HCT116 (cell line): ENCODE measurements around the gene ACRV1. TPM values are rescaled to one million over a fixed set of nuclear protein-coding genes. Genes with fewer than 3 reads are reported as not detected.

Experiments used
- ATAC-seq: fragments of 200-7000 bp; cut with Tn5 transposase; 2 replicates; pipeline ENCODE4 v1.9.1; 2020; ENCODE audit warnings: mild to moderate bottlenecking, moderate library complexity
- BruUV-seq: library from RNA; stranded (reverse); fragments of 400-500 nt; replicated peaks from 2 replicates; lab custom pipeline; 2021; lab: Mats Ljungman, UMichigan
- CTCF ChIA-PET: fragments of 300-600 bp; sonication (Branson Sonifier 250); formaldehyde crosslinking; loops from one replicate; lab custom pipeline; 2021; ENCODE audit warnings: antibody characterized with exemption; lab: Charles Lee
- POLR2A ChIA-PET: fragments of 300-600, 350-600 bp; sonication (Branson Sonifier 250); formaldehyde crosslinking; loops from one replicate; lab custom pipeline; 2021; ENCODE audit warnings: antibody characterized with exemption; lab: Charles Lee
- RAD21 ChIA-PET, 2 experiments: fragments of 300-600 bp; sonication (Branson Sonifier 250); formaldehyde crosslinking; loops; one replicate each; lab custom pipeline; 2023; ENCODE audit warnings: low total read pairs in 2 of 2; ENCODE audit not compliant: uncharacterized antibody in 2 of 2, unreplicated experiment in 2 of 2, low non-redundant PET in 1 of 2; lab: Charles Lee
- DNase-seq: peaks from one replicate; pipeline ENCODE4 v3.0.0-alpha.2; 2010; ENCODE audit warnings: low read depth, low spot score
- H2AFZ ChIP-seq: fragments of 200-600 bp; shearing (Covaris generic), sonication (generic); 2 replicates; pipeline ENCODE4 v1.6.1; 2017; ENCODE audit warnings: low read depth, mixed run types, mixed read lengths, antibody characterized with exemption, low read length; ENCODE audit not compliant: poor library complexity, severe bottlenecking
- H3K27ac ChIP-seq: 2 replicates; pipeline ENCODE4 v1.5.1; 2012; ENCODE audit warnings: low read depth, low read length
- H3K27me3 ChIP-seq: fragments of 200-600 bp; sonication (generic); 2 replicates; pipeline ENCODE4 v1.6.1; 2016; ENCODE audit warnings: mixed run types, low read length, mixed read lengths; ENCODE audit not compliant: insufficient read depth
- H3K36me3 ChIP-seq, 2 experiments: fragments of 200-500 bp in 1 of 2; fragments of 200-600 bp in 1 of 2; sonication (Bioruptor generic) in 1 of 2; sonication (generic) in 1 of 2; 2 replicates each; pipeline versions ENCODE4 v1.5.1 to v1.6.1; 2014 to 2016; ENCODE audit warnings: low read length in 2 of 2, inconsistent platforms in 1 of 2, mixed read lengths in 1 of 2, mixed run types in 1 of 2; ENCODE audit not compliant: insufficient read depth in 2 of 2, control insufficient read depth in 1 of 2
- H3K4me1 ChIP-seq, 2 experiments: fragments of 200-600 bp in 1 of 2; sonication (generic) in 1 of 2; 2 replicates each; pipeline versions ENCODE4 v1.5.1 to v1.6.1; 2012 to 2017; ENCODE audit warnings: low read length in 2 of 2, inconsistent platforms in 1 of 2, mild to moderate bottlenecking in 1 of 2, mixed read lengths in 1 of 2, mixed run types in 1 of 2, moderate library complexity in 1 of 2; ENCODE audit not compliant: insufficient read depth in 2 of 2, control insufficient read depth in 1 of 2
- H3K4me2 ChIP-seq: fragments of 200-600 bp; sonication (generic); 2 replicates; pipeline ENCODE4 v1.6.1; 2017; ENCODE audit warnings: mixed run types, low read length, mixed read lengths
- H3K4me3 ChIP-seq, 2 experiments: fragments of 200-600 bp in 1 of 2; sonication (generic) in 1 of 2; replicated peaks in 1 of 2; 2 replicates each; pipeline ENCODE4 v1.5.1; 2011 to 2016; ENCODE audit warnings: low read length in 2 of 2, control low read depth in 1 of 2, low read depth in 1 of 2, mild to moderate bottlenecking in 1 of 2, mixed read lengths in 1 of 2, mixed run types in 1 of 2
- H3K79me2 ChIP-seq: fragments of 200-600 bp; sonication (generic); 2 replicates; pipeline ENCODE4 v1.6.1; 2017; ENCODE audit warnings: mild to moderate bottlenecking, mixed run types, low read length, moderate library complexity, mixed read lengths; ENCODE audit not compliant: insufficient read depth
- H3K9ac ChIP-seq: fragments of 200-600 bp; sonication (generic); 2 replicates; pipeline ENCODE4 v1.6.1; 2016; ENCODE audit warnings: low read length, mixed read lengths
- H3K9me2 ChIP-seq: fragments of 200-600 bp; sonication (generic), shearing (Covaris generic); 2 replicates; pipeline ENCODE4 v1.6.1; 2017; ENCODE audit warnings: mixed run types, mild to moderate bottlenecking, moderate library complexity; ENCODE audit not compliant: insufficient read depth
- H3K9me3 ChIP-seq, 2 experiments: fragments of 200-500 bp in 1 of 2; fragments of 200-600 bp in 1 of 2; sonication (Bioruptor generic) in 1 of 2; sonication (generic) in 1 of 2; 2 replicates each; pipeline ENCODE4 v1.6.1; 2014 to 2017; ENCODE audit warnings: low read length in 2 of 2, mixed read lengths in 2 of 2, inconsistent platforms in 1 of 2, low read depth in 1 of 2, mild to moderate bottlenecking in 1 of 2, mixed run types in 1 of 2, moderate library complexity in 1 of 2; ENCODE audit not compliant: control insufficient read depth in 1 of 2, insufficient read depth in 1 of 2
- H4K20me1 ChIP-seq: fragments of 200-600 bp; sonication (generic), shearing (Covaris generic); 2 replicates; pipeline ENCODE4 v1.6.1; 2017; ENCODE audit warnings: mixed run types, mild to moderate bottlenecking, moderate library complexity; ENCODE audit not compliant: insufficient read depth
- CBX3 ChIP-seq: IDR thresholded peaks from 2 replicates; pipeline ENCODE4 v1.6.1; 2012; ENCODE audit warnings: low read depth
- CEBPB ChIP-seq: IDR thresholded peaks from 2 replicates; pipeline ENCODE4 v1.6.1; 2012; ENCODE audit warnings: low read depth
- EGR1 ChIP-seq: IDR thresholded peaks from 2 replicates; pipeline ENCODE4 v1.6.1; 2012; ENCODE audit warnings: low read depth
- EZH2 ChIP-seq: fragments of 200-600 bp; sonication (generic); IDR thresholded peaks from 2 replicates; pipeline ENCODE4 v1.6.1; 2017; ENCODE audit warnings: antibody characterized with exemption, mixed run types
- FOSL1 ChIP-seq: IDR thresholded peaks from 2 replicates; pipeline ENCODE4 v1.6.1; 2012; ENCODE audit warnings: low read depth
- MAX ChIP-seq: IDR thresholded peaks from 2 replicates; pipeline ENCODE4 v1.6.1; 2012
- POLR2AphosphoS5 ChIP-seq: IDR thresholded peaks from 2 replicates; pipeline ENCODE4 v1.6.1; 2011; ENCODE audit warnings: mild to moderate bottlenecking, low read depth, low read length, moderate library complexity
- RAD21 ChIP-seq: IDR thresholded peaks from 2 replicates; pipeline ENCODE4 v1.6.1; 2012; ENCODE audit warnings: low read depth, mild to moderate bottlenecking
- REST ChIP-seq: IDR thresholded peaks from 2 replicates; pipeline ENCODE4 v1.6.1; 2012; ENCODE audit warnings: low read depth
- YY1 ChIP-seq: IDR thresholded peaks from 2 replicates; pipeline ENCODE4 v1.6.1; 2011; ENCODE audit warnings: low read length, low read depth, moderate library complexity, mild to moderate bottlenecking; ENCODE audit not compliant: insufficient replicate concordance; ENCODE audit errors: extremely low read depth
- ZBTB33 ChIP-seq: IDR thresholded peaks from 2 replicates; pipeline ENCODE4 v1.6.1; 2011; ENCODE audit warnings: mild to moderate bottlenecking, low read length, moderate library complexity; ENCODE audit not compliant: insufficient replicate concordance; ENCODE audit errors: extremely low read depth
- ZNF274 ChIP-seq: fragments of 200-500 bp; sonication (Bioruptor generic); IDR thresholded peaks from 2 replicates; pipeline ENCODE4 v1.6.1; 2014; ENCODE audit warnings: mild to moderate bottlenecking, low read depth, low read length, inconsistent platforms
- intact Hi-C: fragments of 100-400 bp; cut with micrococcal nuclease; formaldehyde crosslinking; loops from 2 replicates; pipeline ENCODE4 v1.10.0; 2022
- total RNA-seq: library from RNA; stranded (reverse); gene quantifications from one replicate; pipeline ENCODE4 v1.2.1, GENCODE V29; 2021; ENCODE audit not compliant: unreplicated experiment

Gene ACRV1
- total RNA-seq, 1 experiment from 2014 or later: not detected

GRCh38 chr11:125679837-125680236, 810 bp downstream of the ACRV1 start:
- RAD21 ChIA-PET: no interaction called here
- Histone ChIP-seq H3K4me1 (no peaks in the 10 kb centered on the region), H3K4me3 (no peak overlapping the region), H3K4me2 (no peak overlapping the region), H3K9me3 (no peaks in the 10 kb centered on the region), H3K27me3 (no peaks in the 10 kb centered on the region), H3K27ac (no peak overlapping the region), H3K9ac (no peak overlapping the region), H3K9me2 (no peaks in the 10 kb centered on the region), H3K79me2 (no peaks in the 10 kb centered on the region), H3K36me3 (peaks cover 2 to 7% of the 10 kb centered on the region in 2 experiments; a peak in 3 of 4 replicates), H2AFZ (no peak overlapping the region), H4K20me1 (no peaks in the 10 kb centered on the region)
- intact Hi-C loops: no loop called here
- DNase-seq (no peak), ATAC-seq (no peak)
- no TSS peak for BruUV-seq
- POLR2A ChIA-PET: interaction anchor here (1.5 kb wide), 1 partner anchor 54 kb away, joined by 3 read pairs; no protein-coding TSS in a partner anchor
- TF ChIP-seq ZNF274: no peak
- no peak for TF ChIP-seq ZBTB33
- no peak for TF ChIP-seq POLR2AphosphoS5
- TF ChIP-seq MAX: no peak
- TF ChIP-seq EGR1: no peak
- TF ChIP-seq EZH2: no peak
- TF ChIP-seq FOSL1: no peak
- no peak for TF ChIP-seq YY1
- TF ChIP-seq CEBPB: no peak
- TF ChIP-seq CBX3: no peak
- TF ChIP-seq RAD21: no peak
- no peak for TF ChIP-seq REST
- CTCF ChIA-PET: interaction anchor here (0.5 to 1.3 kb wide), 5 partner anchors 9 to 31 kb away, joined by 3 read pairs; no protein-coding TSS in a partner anchor
